H1 (cell line): ENCODE data around the gene SOST. TPM values are rescaled to one million over a fixed set of nuclear protein-coding genes. Genes with fewer than 3 reads are reported as not detected.

ENCODE experiments used
- CTCF ChIA-PET: fragments of 300-600 bp; sonication (Branson Sonifier 250); formaldehyde crosslinking; loops from one replicate; lab custom pipeline; 2021; ENCODE audit not compliant: partially characterized antibody; lab: Charles Lee
- POLR2A ChIA-PET: fragments of 300-600 bp; sonication (Branson Sonifier 250); formaldehyde crosslinking; loops from one replicate; lab custom pipeline; 2021; ENCODE audit warnings: inconsistent platforms; ENCODE audit not compliant: partially characterized antibody; lab: Charles Lee
- DNase-seq, 2 experiments: peaks; one replicate each; pipeline versions ENCODE4 v3.0.0 to v3.0.0-alpha.2; 2010 to 2022; ENCODE audit warnings: low spot score in 2 of 2, low read depth in 1 of 2, mixed read lengths in 1 of 2
- FAIRE-seq: peaks from 2 replicates; lab custom pipeline; 2011; peaks lifted over from hg19 to GRCh38; lab: Jason Lieb, UNC
- H2AFZ ChIP-seq: 2 replicates; pipeline ENCODE4 v1.8.1; 2012; ENCODE audit warnings: low read length, inconsistent platforms
- H2AK5ac ChIP-seq: 2 replicates; pipeline ENCODE4 v1.6.1; 2013; ENCODE audit warnings: low read depth, low read length
- H2BK120ac ChIP-seq: replicated peaks from 2 replicates; pipeline ENCODE3; 2013; ENCODE audit warnings: low read depth, low read length, inconsistent platforms
- H2BK12ac ChIP-seq: 2 replicates; pipeline ENCODE4 v1.6.1; 2013; ENCODE audit warnings: low read depth, low read length
- H2BK15ac ChIP-seq: 2 replicates; pipeline ENCODE4 v1.6.1; 2013; ENCODE audit warnings: low read length
- H2BK20ac ChIP-seq: 2 replicates; pipeline ENCODE4 v1.6.1; 2013; ENCODE audit warnings: low read length
- H2BK5ac ChIP-seq: 2 replicates; pipeline ENCODE4 v1.6.1; 2013; ENCODE audit warnings: low read depth, low read length
- H3K14ac ChIP-seq: 2 replicates; pipeline ENCODE4 v1.6.1; 2013; ENCODE audit warnings: inconsistent platforms; ENCODE audit not compliant: insufficient read length
- H3K18ac ChIP-seq: 2 replicates; pipeline ENCODE4 v1.6.1; 2013; ENCODE audit warnings: low read length; ENCODE audit errors: extremely low read depth
- H3K23ac ChIP-seq: 2 replicates; pipeline ENCODE4 v1.6.1; 2013; ENCODE audit warnings: inconsistent platforms; ENCODE audit not compliant: insufficient read length
- H3K23me2 ChIP-seq: 2 replicates; pipeline ENCODE4 v1.6.1; 2013; ENCODE audit warnings: low read depth, low read length
- H3K27ac ChIP-seq: 2 replicates; pipeline ENCODE4 v1.6.1; 2011; ENCODE audit warnings: low read depth, low read length, inconsistent platforms
- H3K27me3 ChIP-seq, 4 experiments: replicated peaks in 1 of 4; 1 replicate in 1 of 4; 2 replicates in 3 of 4; pipeline versions ENCODE4 v1.6.1 to v1.8.1; 2011 to 2013; ENCODE audit warnings: low read length in 3 of 4, mild to moderate bottlenecking in 3 of 4, inconsistent platforms in 2 of 4, mixed read lengths in 2 of 4, moderate library complexity in 1 of 4; ENCODE audit not compliant: control insufficient read depth in 3 of 4, insufficient read depth in 3 of 4; ENCODE audit errors: extremely low read depth in 1 of 4
- H3K36me3 ChIP-seq, 4 experiments: 2 replicates each; pipeline versions ENCODE4 v1.6.1 to v1.8.1; 2011 to 2013; ENCODE audit warnings: mild to moderate bottlenecking in 4 of 4, low read length in 3 of 4, moderate library complexity in 2 of 4, control low read depth in 1 of 4, inconsistent platforms in 1 of 4; ENCODE audit not compliant: insufficient read depth in 4 of 4, control insufficient read depth in 2 of 4
- H3K4ac ChIP-seq: replicated peaks from 2 replicates; pipeline ENCODE3; 2013; ENCODE audit warnings: low read length, low read depth, mixed read lengths, inconsistent platforms; ENCODE audit not compliant: insufficient read length
- H3K4me1 ChIP-seq, 4 experiments: replicated peaks in 1 of 4; 1 replicate in 1 of 4; 2 replicates in 3 of 4; pipeline versions ENCODE4 v1.6.1 to v1.8.1; 2011 to 2013; ENCODE audit warnings: low read length in 3 of 4, inconsistent platforms in 2 of 4, mixed read lengths in 1 of 4; ENCODE audit not compliant: insufficient read depth in 4 of 4, control insufficient read depth in 3 of 4
- H3K4me2 ChIP-seq, 2 experiments: 2 replicates each; pipeline versions ENCODE4 v1.6.1 to v1.8.1; 2011 to 2013; ENCODE audit warnings: low read depth in 2 of 2, low read length in 2 of 2, control low read depth in 1 of 2, inconsistent platforms in 1 of 2, mild to moderate bottlenecking in 1 of 2; ENCODE audit not compliant: insufficient read depth in 1 of 2
- H3K4me3 ChIP-seq, 4 experiments: fragments of 200-600, 300-600 bp in 1 of 4; sonication (generic), shearing (Covaris generic), sonication (Bioruptor Twin) in 1 of 4; 2 replicates each; pipeline versions ENCODE4 v1.5.1 to v1.8.1; 2011 to 2016; ENCODE audit warnings: low read length in 4 of 4, low read depth in 3 of 4, control low read depth in 2 of 4, inconsistent platforms in 2 of 4, mild to moderate bottlenecking in 2 of 4, mixed read lengths in 1 of 4, moderate library complexity in 1 of 4; ENCODE audit not compliant: insufficient read depth in 2 of 4; ENCODE audit errors: extremely low read depth in 1 of 4
- H3K56ac ChIP-seq: replicated peaks from 2 replicates; pipeline ENCODE3; 2013; ENCODE audit warnings: low read depth, mild to moderate bottlenecking, mixed read lengths, low read length, inconsistent platforms; ENCODE audit not compliant: insufficient read length
- H3K79me1 ChIP-seq: 2 replicates; pipeline ENCODE4 v1.6.1; 2013; ENCODE audit warnings: low read depth, low read length, control low read depth
- H3K79me2 ChIP-seq, 2 experiments: 2 replicates each; pipeline versions ENCODE4 v1.6.1 to v1.8.1; 2012 to 2013; ENCODE audit warnings: low read length in 2 of 2, mild to moderate bottlenecking in 2 of 2, inconsistent platforms in 1 of 2; ENCODE audit not compliant: insufficient read depth in 2 of 2, control insufficient read depth in 1 of 2
- H3K9ac ChIP-seq, 4 experiments: replicated peaks in 1 of 4; 1 replicate in 1 of 4; 2 replicates in 3 of 4; pipeline versions ENCODE4 v1.6.1 to v1.8.1; 2011 to 2013; ENCODE audit warnings: low read depth in 3 of 4, low read length in 3 of 4, control low read depth in 2 of 4, mild to moderate bottlenecking in 2 of 4, moderate library complexity in 2 of 4, inconsistent platforms in 1 of 4; ENCODE audit errors: extremely low read depth in 1 of 4
- H3K9me3 ChIP-seq, 2 experiments: 2 replicates each; pipeline versions ENCODE4 v1.6.1 to v1.8.1; 2012 to 2013; ENCODE audit warnings: mild to moderate bottlenecking in 2 of 2, moderate library complexity in 2 of 2, control low read depth in 1 of 2, inconsistent platforms in 1 of 2, low read depth in 1 of 2, low read length in 1 of 2, mixed read lengths in 1 of 2; ENCODE audit not compliant: insufficient read depth in 2 of 2
- H4K20me1 ChIP-seq, 2 experiments: replicated peaks in 1 of 2; 2 replicates each; pipeline versions ENCODE3 to v1.8.1; 2011 to 2013; ENCODE audit warnings: inconsistent platforms in 2 of 2, low read length in 2 of 2, mild to moderate bottlenecking in 1 of 2; ENCODE audit not compliant: insufficient read depth in 2 of 2, control insufficient read depth in 1 of 2
- H4K5ac ChIP-seq: 2 replicates; pipeline ENCODE4 v1.6.1; 2013; ENCODE audit warnings: low read length, low read depth, mixed read lengths, inconsistent platforms; ENCODE audit not compliant: insufficient read length
- H4K8ac ChIP-seq: 2 replicates; pipeline ENCODE4 v1.8.0; 2013; ENCODE audit warnings: mild to moderate bottlenecking, moderate library complexity, low read length, inconsistent platforms; ENCODE audit not compliant: insufficient read depth; ENCODE audit errors: extremely low read depth
- H4K91ac ChIP-seq: replicated peaks from 2 replicates; pipeline ENCODE3; 2013; ENCODE audit warnings: low read length, mixed read lengths, inconsistent platforms; ENCODE audit not compliant: insufficient read length
- POLR2AphosphoS5 ChIP-seq: IDR thresholded peaks from 2 replicates; pipeline ENCODE4 v1.6.1; 2011; ENCODE audit warnings: low read depth, low read length
- WGBS, 2 experiments: shearing (Covaris generic) in 1 of 2; methylation state at CpG; one replicate each; pipeline versions ENCODE4 v1.1.6 to v1.1.7; 2013 to 2015; ENCODE audit warnings: low lambda C conversion rate in 2 of 2, mixed read lengths in 2 of 2, inconsistent platforms in 1 of 2, low coverage in 1 of 2, missing lambda C conversion rate in 1 of 2; ENCODE audit not compliant: insufficient replicate concordance in 2 of 2, insufficient coverage in 1 of 2, insufficient read length in 1 of 2; ENCODE audit errors: extremely low coverage in 1 of 2, missing lambda C conversion rate in 1 of 2; 5-methylcytosine and 5-hydroxymethylcytosine counted together
- polyA plus RNA-seq, 7 experiments: library from polyadenylated mRNA; depleted of rRNA in 3 of 7; stranded (reverse) in 5 of 7; unstranded in 2 of 7; fragments of >200 nt in 5 of 7; fragments of 200-250 nt in 2 of 7; gene quantifications; 1 replicate in 5 of 7; 2 replicates in 1 of 7; 4 replicates in 1 of 7; pipeline versions ENCODE4 v1.2.1 to v1.2.3, GENCODE V29; 2011 to 2013; ENCODE audit warnings: missing spikeins in 2 of 7, mixed read lengths in 2 of 7
- total RNA-seq: library from RNA; stranded (reverse); fragmentation: NEBNext Ultra II Directional; extraction: Animal tissue kit (Norgen Biotek cat#: 25700); gene quantifications from 2 replicates; pipeline ENCODE4 v1.2.1, GENCODE V29; 2021

SOST gene
- total and polyA plus RNA-seq, 2 of the 8 experiments (the other 6 are each of a cell fraction or from before 2014, with no cell fraction given), result 0.08 TPM; not detected in 1

DNA sequence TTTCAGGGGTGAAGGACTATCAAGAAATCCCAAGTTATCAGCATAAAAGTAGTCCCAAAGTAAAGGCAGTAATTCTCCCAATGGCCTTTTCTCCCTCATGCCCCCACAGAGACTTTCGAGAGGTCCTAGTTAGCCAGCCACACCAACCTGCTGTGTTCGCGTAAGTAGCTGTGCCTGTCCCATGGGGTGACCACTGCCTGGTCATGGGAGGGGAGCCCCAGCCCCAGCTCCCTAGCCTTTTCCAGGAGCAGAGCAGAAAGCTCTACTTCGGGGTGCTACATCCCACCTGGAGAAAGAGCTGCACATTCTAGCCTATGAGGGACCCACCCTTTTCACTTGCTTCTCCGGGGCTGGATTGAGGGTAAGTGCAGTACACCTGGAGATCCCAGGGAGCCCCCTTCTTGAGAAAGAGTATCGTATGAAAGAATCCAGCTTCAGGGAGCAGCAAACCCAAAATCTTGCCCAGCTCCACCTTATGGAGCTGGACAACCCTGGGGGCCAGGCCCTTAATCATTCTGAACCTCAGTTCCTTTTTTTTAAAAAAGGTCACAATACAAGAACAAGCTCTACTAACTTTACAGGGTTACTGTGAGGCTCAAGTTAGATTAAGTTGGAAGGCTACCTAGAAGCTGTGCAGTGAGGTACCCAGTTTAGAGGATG is 8.6 kb upstream of the SOST start:
- 88% methylated on average over 6 of the region's 6 CpGs; no CpG with 5 or more reads in 1 of the 2 experiments for WGBS, 2 experiments

More for the DNA sequence above, 8.6 kb upstream of the SOST start:
- no peaks in the 10 kb centered on the region for H3K4me1 ChIP-seq
- no peak overlapping the region for H3K4me2 ChIP-seq
- H2AFZ ChIP-seq, result no peak overlapping the region
- DNase-seq (no peak), FAIRE-seq (no peak)
- H4K20me1 ChIP-seq, result no peaks in the 10 kb centered on the region
- no peak overlapping the region for H3K27ac ChIP-seq
- H4K91ac ChIP-seq, result no peak overlapping the region
- H4K8ac ChIP-seq, result no peak overlapping the region
- H3K56ac ChIP-seq, result no peak overlapping the region
- no peak overlapping the region for H2BK12ac ChIP-seq
- H3K79me1 ChIP-seq, result no peaks in the 10 kb centered on the region; the same call in 1 of the 2 replicates
- no peaks in the 10 kb centered on the region for H3K9me3 ChIP-seq
- no peak overlapping the region for H3K23ac ChIP-seq
- no peak overlapping the region for H2BK5ac ChIP-seq
- no peaks in the 10 kb centered on the region for H3K23me2 ChIP-seq
- no peak overlapping the region for H3K4ac ChIP-seq
- H3K18ac ChIP-seq, result no peak overlapping the region
- ChIA-PET CTCF (interaction anchor here (0.6 to 15.3 kb wide), 33 partner anchors 8 to 244 kb away, joined by 3 to 220 read pairs (median 4); partner anchors contain the start of genes CD300LG, CFAP97D1 and SOST), POLR2A (interaction anchor here (0.6 to 1.4 kb wide), 4 partner anchors 11 to 736 kb away, joined by 3 to 5 read pairs (median 3); partner anchors contain the start of gene GPATCH8)
- TF ChIP-seq POLR2AphosphoS5, result no peak
- H2AK5ac ChIP-seq, result no peak overlapping the region
- H3K27me3 ChIP-seq, result no peaks in the 10 kb centered on the region
- no peak overlapping the region for H2BK20ac ChIP-seq
- no peak overlapping the region for H3K9ac ChIP-seq
- no peak overlapping the region for H2BK120ac ChIP-seq
- H3K14ac ChIP-seq, result no peak overlapping the region
- peaks cover 0 to 10% (median 4%) of the 10 kb centered on the region in 4 experiments; a peak in 3 of 8 replicates for H3K36me3 ChIP-seq
- no peak overlapping the region for H4K5ac ChIP-seq
- no peak overlapping the region for H2BK15ac ChIP-seq
- H3K4me3 ChIP-seq, result no peak overlapping the region
- H3K79me2 ChIP-seq, result no peaks in the 10 kb centered on the region
